Kidney capillary endothelial cell (primary cell): ENCODE data around the gene CDX2.

ENCODE experiments used
- DNase-seq: peaks from one replicate; pipeline ENCODE4 v3.0.0-alpha.2; 2018; ENCODE audit warnings: low spot score

Gene CDX2

DNA sequence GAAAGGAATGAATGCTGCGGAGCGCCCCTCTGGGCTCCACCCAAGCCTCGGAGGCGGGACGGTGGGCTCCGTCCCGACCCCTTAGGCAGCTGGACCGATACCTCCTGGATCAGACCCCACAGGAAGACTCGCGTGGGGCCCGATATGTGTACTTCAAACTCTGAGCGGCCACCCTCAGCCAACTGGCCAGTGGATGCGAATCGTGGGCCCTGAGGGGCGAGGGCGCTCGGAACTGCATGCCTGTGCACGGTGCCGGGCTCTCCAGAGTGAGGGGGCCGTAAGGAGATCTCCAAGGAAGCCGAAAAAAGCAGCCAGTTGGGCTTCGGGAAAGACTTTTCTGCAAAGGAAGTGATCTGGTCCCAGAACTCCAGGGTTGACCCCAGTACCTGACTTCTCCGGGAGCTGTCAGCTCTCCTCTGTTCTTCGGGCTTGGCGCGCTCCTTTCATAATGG lies 40.7 kb downstream of the CDX2 start:
- DNase-seq, result no peak

GRCh38 chr13:27927444-27928352 lies 41.4 kb downstream of the CDX2 start:
- DNase-seq, result no peak

- no peak for DNase-seq
These were observed 42.3 kb downstream of the CDX2 start for GRCh38 chr13:27926644-27927434.

GRCh38 chr13:27925220-27925991 lies 43.7 kb downstream of the CDX2 start:
- DNase-seq, result no peak

GRCh38 chr13:27924529-27925141 lies 44.5 kb downstream of the CDX2 start:
- no peak for DNase-seq

GRCh38 chr13:27923794-27924528 lies 45.2 kb downstream of the CDX2 start:
- DNase-seq, result no peak

- no peak for DNase-seq
These were observed 46.1 kb downstream of the CDX2 start for GRCh38 chr13:27922883-27923612.

- DNase-seq, result no peak
These were observed 46.9 kb downstream of the CDX2 start for GRCh38 chr13:27921961-27922882.

DNA sequence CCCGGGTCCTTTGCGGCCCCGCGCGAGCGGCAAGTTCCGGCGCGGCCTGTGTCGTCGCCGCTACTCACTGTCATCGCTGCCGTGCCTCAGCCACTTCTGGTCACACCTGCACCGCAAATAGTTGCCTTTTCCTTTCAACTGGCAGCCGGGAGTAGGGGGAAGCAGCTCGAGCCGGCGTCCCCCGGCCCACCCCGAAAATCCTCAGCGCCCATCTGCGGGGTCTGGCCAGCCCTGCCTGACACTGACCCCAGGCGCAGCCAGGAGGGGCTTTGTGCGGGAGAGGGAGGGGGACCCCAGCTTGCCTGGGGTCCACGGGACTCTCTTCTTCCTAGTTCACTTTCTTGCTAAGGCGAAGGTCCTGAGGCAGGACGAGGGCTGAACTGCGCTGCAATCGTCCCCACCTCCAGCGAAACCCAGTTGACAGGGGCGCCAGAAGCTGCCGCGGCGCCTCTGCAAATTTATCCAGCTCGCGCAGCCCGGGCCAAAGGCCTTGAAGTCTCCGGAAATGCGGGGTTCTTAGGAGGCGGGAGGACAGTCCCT lies 47.6 kb downstream of the CDX2 start:
- no peak for DNase-seq

- DNase-seq, result no peak
These were observed 48.3 kb downstream of the CDX2 start for GRCh38 chr13:27920677-27921420.

DNA sequence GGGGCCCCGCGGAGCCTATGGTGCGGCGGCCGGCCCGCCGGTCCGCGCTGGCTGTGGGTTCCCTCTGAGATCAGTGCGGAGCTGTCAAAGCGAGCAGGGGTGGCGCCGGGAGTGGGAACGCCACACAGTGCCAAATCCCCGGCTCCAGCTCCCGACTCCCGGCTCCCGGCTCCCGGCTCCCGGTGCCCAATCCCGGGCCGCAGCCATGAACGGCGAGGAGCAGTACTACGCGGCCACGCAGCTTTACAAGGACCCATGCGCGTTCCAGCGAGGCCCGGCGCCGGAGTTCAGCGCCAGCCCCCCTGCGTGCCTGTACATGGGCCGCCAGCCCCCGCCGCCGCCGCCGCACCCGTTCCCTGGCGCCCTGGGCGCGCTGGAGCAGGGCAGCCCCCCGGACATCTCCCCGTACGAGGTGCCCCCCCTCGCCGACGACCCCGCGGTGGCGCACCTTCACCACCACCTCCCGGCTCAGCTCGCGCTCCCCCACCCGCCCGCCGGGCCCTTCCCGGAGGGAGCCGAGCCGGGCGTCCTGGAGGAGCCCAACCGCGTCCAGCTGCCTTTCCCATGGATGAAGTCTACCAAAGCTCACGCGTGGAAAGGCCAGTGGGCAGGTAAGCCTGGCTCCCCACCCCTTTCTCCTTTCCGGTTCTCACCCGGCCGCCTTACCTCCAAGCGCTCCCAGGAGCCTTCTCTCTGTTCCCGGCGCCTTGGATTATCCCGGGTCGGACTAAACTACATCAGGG lies 49.0 kb downstream of the CDX2 start, which contains the start of gene PDX1:
PDX1 (plus strand) TSS at position 67 of the 743 bp plus-strand sequence; CDS start at position 206, 139 bp downstream.
- no peak for DNase-seq

DNA sequence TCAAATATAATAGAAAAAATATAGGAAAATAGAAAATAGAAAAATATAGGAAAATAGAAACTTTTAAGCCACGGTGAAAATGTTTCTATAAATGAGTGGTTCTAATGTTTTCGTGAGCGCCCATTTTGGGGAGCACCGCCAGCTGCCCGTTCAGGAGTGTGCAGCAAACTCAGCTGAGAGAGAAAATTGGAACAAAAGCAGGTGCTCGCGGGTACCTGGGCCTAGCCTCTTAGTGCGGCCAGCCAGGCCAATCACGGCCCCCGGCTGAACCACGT lies 49.5 kb downstream of the CDX2 start:
- DNase-seq, result no peak

- DNase-seq, result no peak
These were observed 50.0 kb downstream of the CDX2 start for GRCh38 chr13:27918918-27919658.

- no peak for DNase-seq
These were observed 50.8 kb downstream of the CDX2 start for GRCh38 chr13:27918041-27918917.

DNA sequence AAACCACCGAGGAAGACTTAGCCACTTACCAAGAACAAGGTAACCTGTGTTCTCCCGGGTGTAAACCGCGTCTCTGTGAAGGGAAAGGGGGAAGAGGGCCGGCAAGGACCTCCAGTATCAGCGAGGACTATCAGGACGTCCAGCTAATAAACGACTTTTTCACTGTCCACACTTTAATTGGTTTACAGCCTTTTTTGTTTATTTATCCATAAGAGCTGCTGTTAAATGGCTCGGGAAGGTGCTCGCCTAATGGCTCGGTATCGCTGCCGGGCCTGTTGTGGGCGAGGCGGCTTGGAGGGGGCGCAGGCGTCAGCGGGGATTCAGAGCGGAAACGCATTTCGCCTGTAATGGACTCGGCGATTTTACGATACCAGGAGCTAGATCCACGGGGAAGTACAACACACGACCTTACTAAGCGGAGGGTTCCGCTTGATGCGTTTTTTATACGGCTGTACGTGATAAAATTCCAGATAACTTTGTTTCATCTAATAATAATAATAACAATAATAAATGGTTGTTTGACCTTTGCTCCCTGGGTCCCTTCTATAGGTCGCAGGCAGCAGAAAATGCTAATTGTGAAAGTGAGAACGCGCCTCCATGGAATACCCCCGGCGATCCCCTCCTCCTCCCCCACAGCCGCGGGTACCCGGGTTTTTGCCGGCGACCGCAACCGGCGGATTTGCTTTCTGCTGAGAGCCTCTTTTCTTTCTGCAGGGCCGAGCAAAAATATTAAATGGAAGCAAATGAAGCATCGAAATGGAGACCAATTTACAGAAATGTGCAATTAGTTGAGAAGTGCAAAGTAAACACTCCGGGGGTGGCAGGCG lies 51.8 kb downstream of the CDX2 start:
- no peak for DNase-seq
